Esophagus mucosa (tissue), 1 donor: ENCODE measurements around the gene MYBPC1. TPM values are rescaled to one million over a fixed set of nuclear protein-coding genes. Genes with fewer than 3 reads are reported as not detected.
"Not testable (repeated sequence)": the region's sequence is repeated elsewhere in the genome, so short reads cannot be mapped to it uniquely, and the experiment has no call there.

Source experiments
- ATAC-seq: fragments of 200-7000 bp; cut with Tn5 transposase; one replicate; pipeline ENCODE4 v1.9.1; 2020
- total RNA-seq: library from RNA; stranded (reverse); gene quantifications from one replicate; pipeline ENCODE4 v1.2.4, GENCODE V29; 2023
- donor health status: DM: yes; HTN: yes; CAD: no.

MYBPC1 gene
- total RNA-seq, 1 donor from 2014 or later = 0.40 TPM

GRCh38 chr12:101660662-101661061, 65.9 kb downstream of the MYBPC1 start:
- ATAC-seq = not testable (repeated sequence)

- no peak for ATAC-seq
These were observed 68.5 kb downstream of the MYBPC1 start for GRCh38 chr12:101663298-101663697.

GRCh38 chr12:101664992-101665391, 70.2 kb downstream of the MYBPC1 start:
- no peak for ATAC-seq

GRCh38 chr12:101666052-101666728, 71.4 kb downstream of the MYBPC1 start:
- no peak for ATAC-seq

- ATAC-seq = no peak
These were observed 72.8 kb downstream of the MYBPC1 start for GRCh38 chr12:101667591-101667990.

- peak; percentile 57 for ATAC-seq
These were observed 75.4 kb downstream of the MYBPC1 start for GRCh38 chr12:101670007-101670671.

- peak; percentile 65 for ATAC-seq
These were observed 76.5 kb downstream of the MYBPC1 start for GRCh38 chr12:101671157-101671791.

- ATAC-seq = no peak
These were observed 77.1 kb downstream of the MYBPC1 start for GRCh38 chr12:101671833-101672232.

- no peak for ATAC-seq
These were observed 80.8 kb downstream of the MYBPC1 start for GRCh38 chr12:101675555-101675954.

- not testable (repeated sequence) for ATAC-seq
These were observed 81.7 kb downstream of the MYBPC1 start for GRCh38 chr12:101676497-101676896.

- no peak for ATAC-seq
These were observed 83.3 kb downstream of the MYBPC1 start for GRCh38 chr12:101678081-101678480.

GRCh38 chr12:101680240-101680639, 85.5 kb downstream of the MYBPC1 start:
- ATAC-seq = no peak

GRCh38 chr12:101680647-101681046, 85.9 kb downstream of the MYBPC1 start:
- ATAC-seq = no peak

GRCh38 chr12:101681627-101682026, 86.9 kb downstream of the MYBPC1 start:
- not testable (repeated sequence) for ATAC-seq

GRCh38 chr12:101685092-101685491, 90.3 kb downstream of the MYBPC1 start:
- ATAC-seq = no peak

GRCh38 chr12:101686176-101686575, 91.4 kb downstream of the MYBPC1 start:
- ATAC-seq = no peak

- ATAC-seq = no peak
These were observed 95.8 kb downstream of the MYBPC1 start for GRCh38 chr12:101690544-101691098.

GRCh38 chr12:101691503-101692096, 96.8 kb downstream of the MYBPC1 start:
- no peak for ATAC-seq

GRCh38 chr12:101694297-101694848, 99.6 kb downstream of the MYBPC1 start:
- ATAC-seq = no peak

- ATAC-seq = no peak
These were observed 100.2 kb downstream of the MYBPC1 start for GRCh38 chr12:101694986-101695385.

- ATAC-seq = peak; percentile 50
These were observed 100.9 kb downstream of the MYBPC1 start for GRCh38 chr12:101695706-101696105.
